GF-D8 (cell line): ENCODE results near the gene GTF3C4.

Experiments
- DNase-seq: peaks from one replicate; lab custom pipeline; 2025; lab: John Stamatoyannopoulos, UW

Gene GTF3C4, protein sequence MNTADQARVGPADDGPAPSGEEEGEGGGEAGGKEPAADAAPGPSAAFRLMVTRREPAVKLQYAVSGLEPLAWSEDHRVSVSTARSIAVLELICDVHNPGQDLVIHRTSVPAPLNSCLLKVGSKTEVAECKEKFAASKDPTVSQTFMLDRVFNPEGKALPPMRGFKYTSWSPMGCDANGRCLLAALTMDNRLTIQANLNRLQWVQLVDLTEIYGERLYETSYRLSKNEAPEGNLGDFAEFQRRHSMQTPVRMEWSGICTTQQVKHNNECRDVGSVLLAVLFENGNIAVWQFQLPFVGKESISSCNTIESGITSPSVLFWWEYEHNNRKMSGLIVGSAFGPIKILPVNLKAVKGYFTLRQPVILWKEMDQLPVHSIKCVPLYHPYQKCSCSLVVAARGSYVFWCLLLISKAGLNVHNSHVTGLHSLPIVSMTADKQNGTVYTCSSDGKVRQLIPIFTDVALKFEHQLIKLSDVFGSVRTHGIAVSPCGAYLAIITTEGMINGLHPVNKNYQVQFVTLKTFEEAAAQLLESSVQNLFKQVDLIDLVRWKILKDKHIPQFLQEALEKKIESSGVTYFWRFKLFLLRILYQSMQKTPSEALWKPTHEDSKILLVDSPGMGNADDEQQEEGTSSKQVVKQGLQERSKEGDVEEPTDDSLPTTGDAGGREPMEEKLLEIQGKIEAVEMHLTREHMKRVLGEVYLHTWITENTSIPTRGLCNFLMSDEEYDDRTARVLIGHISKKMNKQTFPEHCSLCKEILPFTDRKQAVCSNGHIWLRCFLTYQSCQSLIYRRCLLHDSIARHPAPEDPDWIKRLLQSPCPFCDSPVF

GRCh38 chr9:132670457-132671391 lies at the start of gene GTF3C4:
Gene GTF3C4 (plus strand): TSS chr9:132670464. CDS start chr9:132670599, 135 bp downstream.
- no peak for DNase-seq

DNA sequence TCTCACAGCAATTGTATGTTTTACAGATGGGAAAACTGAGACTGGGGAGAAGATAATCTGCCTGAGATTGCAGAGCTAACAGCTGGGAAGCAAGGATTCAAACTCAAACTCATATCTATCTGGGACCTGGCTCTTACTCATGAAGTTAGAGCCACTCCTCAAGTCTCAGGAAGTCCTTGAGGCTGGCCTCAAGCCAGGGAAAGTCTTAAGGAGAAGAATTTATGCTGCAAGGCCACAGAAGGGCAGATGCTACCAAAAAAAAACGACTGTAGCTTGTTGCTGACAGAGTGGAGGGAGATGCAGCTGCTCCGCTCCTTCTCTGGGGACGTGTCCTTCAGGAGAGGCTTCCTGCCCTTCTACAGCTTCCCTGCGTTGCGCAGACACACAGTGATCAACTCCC lies 48.1 kb upstream of the GTF3C4 start:
- DNase-seq, result no peak

DNA sequence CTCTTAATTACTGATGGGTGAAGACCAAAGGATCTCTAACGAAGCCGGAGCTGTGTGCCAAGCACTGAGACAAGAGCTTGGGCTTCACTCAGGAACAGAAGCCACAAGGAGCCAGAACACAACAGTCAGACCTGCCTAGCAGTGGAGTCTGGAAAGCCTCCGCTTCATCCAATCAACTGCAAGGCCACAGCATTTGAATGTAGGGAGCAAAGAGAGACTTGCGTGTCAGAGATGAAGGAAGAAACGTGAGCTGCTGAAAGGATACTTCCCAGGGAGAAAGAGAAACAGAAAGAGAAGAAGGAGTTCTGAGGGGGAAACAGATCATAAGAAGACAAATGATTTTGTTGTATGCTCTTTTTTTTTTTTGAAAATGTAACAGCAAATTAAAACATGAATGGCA lies 44.0 kb upstream of the GTF3C4 start:
- DNase-seq, result no peak

GRCh38 chr9:132627106-132627505 lies 43.2 kb upstream of the GTF3C4 start:
- DNase-seq, result no peak

- DNase-seq, result no peak
Observed at GRCh38 chr9:132627594-132627993, 42.7 kb upstream of the GTF3C4 start.

DNA sequence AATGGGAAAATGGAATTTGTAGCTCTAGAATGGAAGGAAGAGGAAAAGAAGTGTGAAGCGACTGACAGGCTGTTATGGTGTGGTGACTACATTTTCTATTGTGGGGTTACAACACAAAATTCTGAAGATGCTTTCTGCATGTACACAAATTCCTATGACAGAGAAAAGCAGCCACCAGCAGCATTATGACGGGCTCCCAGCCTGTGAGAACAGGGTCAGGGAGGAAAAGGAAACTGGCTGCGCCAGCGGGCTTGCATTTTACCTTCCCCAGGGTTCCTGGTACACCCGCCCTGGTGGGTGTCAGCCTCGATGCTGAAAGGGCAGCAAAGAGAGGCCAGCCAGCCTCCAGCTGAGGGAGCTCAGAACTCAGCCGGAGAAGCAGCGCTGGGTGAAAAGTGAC lies 41.5 kb upstream of the GTF3C4 start:
- no peak for DNase-seq

GRCh38 chr9:132630116-132630515 lies 40.1 kb upstream of the GTF3C4 start:
- DNase-seq, result no peak

GRCh38 chr9:132630811-132631210 lies 39.5 kb upstream of the GTF3C4 start:
- no peak for DNase-seq

- no peak for DNase-seq
Observed at GRCh38 chr9:132631280-132631679, 39.0 kb upstream of the GTF3C4 start.

- DNase-seq, result no peak
Observed at GRCh38 chr9:132631685-132632084, 38.6 kb upstream of the GTF3C4 start.

DNA sequence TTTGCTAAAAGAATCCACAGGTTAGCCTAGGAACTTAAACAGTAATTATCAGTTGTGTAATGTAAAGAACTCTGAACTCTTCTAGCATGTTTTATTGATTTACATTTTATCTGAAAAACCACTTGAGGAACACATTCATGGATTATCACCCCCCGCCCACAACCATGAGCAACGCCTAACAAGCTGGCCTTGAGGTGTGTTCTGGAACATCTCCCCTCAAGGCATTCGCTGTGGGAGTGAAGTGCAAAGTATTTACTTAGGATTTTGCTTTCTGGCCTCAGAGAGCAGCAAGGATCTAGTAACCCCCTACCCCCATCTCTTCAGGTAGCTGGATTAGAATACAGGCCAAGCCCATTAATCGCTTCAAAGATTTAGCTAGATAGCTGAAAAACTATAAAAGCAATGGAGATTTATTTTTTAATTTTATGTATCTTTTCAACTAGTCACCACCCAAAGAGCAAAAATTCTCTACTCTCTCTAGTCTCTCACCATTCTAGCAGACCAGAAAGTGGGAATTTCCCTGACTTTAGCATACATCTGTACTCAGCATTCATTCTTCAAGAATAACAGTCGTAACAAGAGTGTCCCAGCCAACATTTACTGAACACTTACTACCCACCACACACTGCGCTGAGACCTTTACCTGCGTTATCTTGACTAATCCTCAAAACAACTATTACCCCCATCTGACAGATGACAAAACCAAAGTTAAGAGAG lies 37.7 kb upstream of the GTF3C4 start:
- no peak for DNase-seq

GRCh38 chr9:132634327-132634726 lies 35.9 kb upstream of the GTF3C4 start:
- DNase-seq, result no peak

- no peak for DNase-seq
Observed at GRCh38 chr9:132637351-132637750, 32.9 kb upstream of the GTF3C4 start.

DNA sequence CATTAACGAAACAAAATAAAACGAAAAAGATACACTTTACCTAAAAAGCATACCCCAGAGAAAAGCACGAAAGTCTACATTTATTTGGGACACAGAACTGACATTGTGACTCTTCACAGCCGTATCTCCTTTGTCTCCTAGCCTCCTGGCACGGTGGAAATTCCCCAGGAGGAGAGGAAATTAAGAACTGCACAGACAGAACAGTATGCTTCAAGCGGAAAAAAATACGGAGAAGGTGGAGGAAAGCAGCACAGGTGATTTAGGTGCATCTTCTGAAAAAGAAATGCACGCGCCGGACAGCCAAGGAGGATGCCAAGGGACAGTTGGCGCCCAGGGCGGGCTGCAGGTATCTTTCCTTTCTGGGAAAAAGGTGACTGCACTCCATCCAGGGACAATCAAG lies 32.5 kb upstream of the GTF3C4 start:
- DNase-seq, result no peak

DNA sequence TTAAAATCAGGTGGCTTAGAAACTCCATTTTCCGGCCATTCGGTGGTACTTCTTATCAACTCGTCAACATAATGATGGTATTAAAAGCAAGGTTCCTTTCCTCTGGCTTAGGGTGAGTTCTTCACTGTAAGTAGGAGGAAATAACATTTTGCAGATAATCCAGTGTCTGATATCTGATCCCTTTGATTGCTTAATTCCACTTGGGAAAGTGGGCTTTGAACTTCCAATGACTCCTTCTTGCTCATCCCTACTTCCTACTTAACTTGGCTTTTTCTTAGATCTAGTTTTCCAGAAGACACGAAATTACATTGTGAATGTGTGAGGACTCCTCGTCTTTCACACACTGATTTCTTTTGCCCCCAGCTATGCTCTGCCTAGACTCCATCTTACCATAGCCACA lies 32.0 kb upstream of the GTF3C4 start:
- DNase-seq, result no peak

GRCh38 chr9:132639322-132639721 lies 30.9 kb upstream of the GTF3C4 start:
- DNase-seq, result no peak

DNA sequence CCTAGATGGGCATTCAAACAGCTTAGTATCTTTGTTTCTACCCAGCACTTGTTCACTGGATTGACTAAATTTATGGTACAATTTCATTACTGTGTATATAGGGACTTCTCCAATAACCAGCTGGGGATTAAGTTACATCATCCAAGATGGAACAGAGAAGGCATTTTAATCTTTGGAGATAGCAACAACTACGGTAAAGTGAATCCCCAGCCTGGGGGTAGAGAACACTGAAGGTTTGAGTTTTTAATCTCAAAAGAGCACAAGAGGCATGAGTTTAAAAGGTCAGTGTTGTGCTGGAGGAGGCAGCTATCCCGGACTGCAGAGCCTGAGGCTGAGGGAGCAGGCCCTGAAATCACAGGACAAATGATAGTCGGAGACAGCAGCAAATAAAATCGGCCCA lies 29.0 kb upstream of the GTF3C4 start:
- no peak for DNase-seq

DNA sequence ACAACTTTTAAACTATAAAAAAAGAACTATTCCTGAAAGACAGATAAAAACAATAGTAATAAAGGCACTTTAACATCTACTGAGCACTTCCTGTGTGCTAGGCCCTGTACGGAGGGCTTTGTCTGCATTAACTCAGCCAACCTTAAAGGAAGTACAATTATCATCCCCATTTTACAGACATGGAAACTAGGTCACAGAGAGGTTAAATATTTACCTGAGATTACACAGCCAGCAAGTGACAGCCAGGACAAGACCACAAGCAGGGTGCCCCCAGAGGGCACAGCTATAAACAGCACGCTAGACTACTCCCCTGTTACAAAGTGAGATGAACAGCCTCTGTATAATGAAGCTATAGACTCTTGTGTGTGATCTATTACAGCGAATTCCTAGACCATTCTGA lies 26.0 kb upstream of the GTF3C4 start:
- DNase-seq, result no peak

- DNase-seq, result no peak
Observed at GRCh38 chr9:132645306-132645705, 25.0 kb upstream of the GTF3C4 start.

DNA sequence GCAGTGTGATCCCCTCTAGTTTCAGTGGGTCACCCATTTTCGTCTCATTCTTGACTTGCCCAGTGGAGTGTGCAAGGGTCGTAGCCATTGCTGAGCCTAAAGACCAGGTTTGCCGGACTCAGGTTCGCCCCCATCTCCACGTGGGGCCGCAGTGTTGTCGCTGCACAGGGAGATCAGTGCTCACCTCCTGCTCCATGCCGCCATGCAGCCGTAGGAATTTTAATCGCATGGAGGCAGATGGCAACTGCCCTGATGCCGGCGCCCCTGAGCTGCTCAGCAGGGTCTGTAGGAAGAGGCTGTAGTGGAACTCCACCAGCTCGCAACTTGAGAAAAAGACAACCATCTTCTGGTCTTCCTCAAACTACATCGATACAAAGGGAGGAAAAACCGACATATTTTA lies 24.6 kb upstream of the GTF3C4 start:
- DNase-seq, result no peak

GRCh38 chr9:132646726-132647125 lies 23.5 kb upstream of the GTF3C4 start:
- no peak for DNase-seq

- DNase-seq, result no peak
Observed at GRCh38 chr9:132647355-132647754, 22.9 kb upstream of the GTF3C4 start.
